ENCODE data around the gene PCNX2.

PCNX2 gene

GRCh38 chr1:233144434-233144833 lies 151.1 kb downstream of the PCNX2 start:
- CTCF ChIA-PET, result interaction anchor here (0.7 kb wide), 1 partner anchor 87 kb away, joined by 3 read pairs; no protein-coding TSS in a partner anchor

GRCh38 chr1:233143241-233143640 lies 152.3 kb downstream of the PCNX2 start:
- Histone ChIP-seq H3K27ac (ENCODE audit: extremely low read depth, low read depth, low read length) (no peak overlapping the region), H3K4me1 (ENCODE audit: control insufficient read depth, insufficient read depth, low read length) (no peaks in the 10 kb centered on the region), H3K36me3 (ENCODE audit: control insufficient read depth in 2 of 2, insufficient read depth in 1 of 2, low read length in 2 of 2) (peaks cover 4 to 11% of the 10 kb centered on the region in 2 experiments), H3K4me3 (ENCODE audit: low read depth, low read length) (no peak overlapping the region), H3K9me3 (ENCODE audit: control insufficient read depth, insufficient read depth, low read depth, low read length) (no peaks in the 10 kb centered on the region)
- TF ChIP-seq BCL11A (tag by site-specific recombination; IDR thresholded peaks at IDR 0.05; ENCODE audit: low read depth) (no peak), ZNF76 (tag by site-specific recombination; IDR thresholded peaks at IDR 0.05; ENCODE audit: borderline replicate concordance, low read depth) (no peak), PRDM4 (tag by site-specific recombination; IDR thresholded peaks at IDR 0.05) (no peak)
- ChIA-PET CTCF (interaction anchor here (1.0 kb wide), 1 partner anchor 8 kb away, joined by 3 read pairs; no protein-coding TSS in a partner anchor), POLR2A (interaction anchor here (1.2 kb wide), 1 partner anchor 30 kb away, joined by 4 read pairs; no protein-coding TSS in a partner anchor)

More at GRCh38 chr1:233144434-233144833, 151.1 kb downstream of the PCNX2 start:
- POLR2A ChIA-PET, result no interaction called here
- TF ChIP-seq ZBTB7A (tag by site-specific recombination; IDR thresholded peaks at IDR 0.05; ENCODE audit: low read depth) (no peak), GLI4 (tag by site-specific recombination; IDR thresholded peaks at IDR 0.05) (no peak), ZNF473 (tag by site-specific recombination; IDR thresholded peaks at IDR 0.05) (no peak), BCL6B (tag by site-specific recombination; IDR thresholded peaks at IDR 0.05) (no peak), PRDM6 (tag by site-specific recombination; IDR thresholded peaks at IDR 0.05) (no peak), ZNF341 (tag by site-specific recombination; IDR thresholded peaks at IDR 0.05; ENCODE audit: low read depth) (no peak), ZNF670 (tag by site-specific recombination; IDR thresholded peaks at IDR 0.05; ENCODE audit: low read depth) (no peak), ZNF785 (tag by site-specific recombination; IDR thresholded peaks at IDR 0.05) (no peak), SP7 (tag by site-specific recombination; IDR thresholded peaks at IDR 0.05) (no peak), YY1 (tag by site-specific recombination; IDR thresholded peaks at IDR 0.05) (no peak), ZNF645 (tag by site-specific recombination; IDR thresholded peaks at IDR 0.05) (no peak), ZNF664 (tag by site-specific recombination; IDR thresholded peaks at IDR 0.05) (no peak), ZNF248 (tag by site-specific recombination; IDR thresholded peaks at IDR 0.05) (no peak), OVOL3 (tag by site-specific recombination; IDR thresholded peaks at IDR 0.05) (no peak), GLIS1 (tag by site-specific recombination; IDR thresholded peaks at IDR 0.05) (no peak), ZNF658 (tag by site-specific recombination; IDR thresholded peaks at IDR 0.05) (no peak), ZNF501 (tag by site-specific recombination; IDR thresholded peaks at IDR 0.05) (no peak)
- no peaks in the 10 kb centered on the region for H3K4me1 ChIP-seq (ENCODE audit: control insufficient read depth, insufficient read depth, low read length)
- H3K9me3 ChIP-seq (ENCODE audit: control insufficient read depth, insufficient read depth, low read depth, low read length), result no peaks in the 10 kb centered on the region
- H3K4me3 ChIP-seq (ENCODE audit: low read depth, low read length), result no peak overlapping the region
- no peak overlapping the region for H3K27ac ChIP-seq (ENCODE audit: extremely low read depth, low read depth, low read length)
- peaks cover 3 to 12% of the 10 kb centered on the region in 2 experiments for H3K36me3 ChIP-seq (ENCODE audit: control insufficient read depth in 2 of 2, insufficient read depth in 1 of 2, low read length in 2 of 2)
